Measurements from ENCODE around the gene RAB13. TPM values are rescaled to one million over a fixed set of nuclear protein-coding genes. Genes with fewer than 3 reads are reported as not detected.
"Not testable (repeated sequence)": the region's sequence is repeated elsewhere in the genome, so short reads cannot be mapped to it uniquely, and the experiment has no call there.

The RAB13 gene
- 18.3 and 34.7 TPM in 2 replicates for total RNA-seq (2014; rRNA removed; shearing (Covaris generic); ENCODE audit: low replicate concordance)

DNA sequence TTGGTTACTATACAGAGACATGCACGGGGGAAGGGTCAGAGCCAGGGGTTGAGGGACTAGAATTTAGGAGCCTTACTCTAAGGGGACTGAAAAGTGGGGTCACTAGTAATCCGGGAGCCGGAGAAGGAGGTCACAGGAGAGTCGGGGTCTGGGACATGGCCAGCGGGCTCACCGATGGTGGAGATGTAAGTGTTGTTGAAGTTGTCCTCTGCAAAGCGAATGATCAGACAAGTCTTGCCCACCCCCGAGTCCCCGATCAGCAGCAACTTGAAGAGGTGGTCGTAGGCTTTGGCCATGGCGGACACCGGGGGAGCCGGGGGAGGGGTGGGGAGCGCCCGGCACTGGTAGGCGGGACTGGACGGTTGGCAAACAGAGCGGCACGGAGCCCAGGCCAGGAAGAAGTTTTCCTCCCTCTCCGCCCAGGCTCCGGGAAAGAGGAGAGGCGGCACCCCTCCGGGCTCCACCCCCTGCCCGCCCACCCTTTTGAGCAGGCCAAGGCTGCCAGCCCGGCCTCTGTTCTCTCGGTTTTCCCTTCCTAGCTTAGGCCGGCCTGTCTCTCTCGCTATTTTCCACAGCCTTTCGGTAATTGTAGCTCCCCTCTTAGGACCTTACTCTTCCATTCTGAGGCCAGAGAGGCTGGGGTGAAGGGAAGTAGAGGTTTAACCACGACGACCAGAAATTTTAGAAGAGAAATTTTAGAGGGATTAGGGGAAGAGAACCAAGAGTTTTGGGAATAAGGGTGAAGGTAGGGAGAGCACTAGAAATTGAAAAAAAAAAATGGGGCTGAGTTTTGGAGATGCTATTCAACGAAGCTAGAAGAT, at the start of gene RAB13:
RAB13 (minus strand) TSS at position 399 of the 821 bp plus-strand sequence; CDS start at position 296, 103 bp downstream.
- peak; percentile 74 for DNase-seq (ENCODE audit: low read depth)
- in situ Hi-C loops (cut with HindIII; ENCODE audit: low pct_unique_long_range_greater_than_20kb, low sequenced_read_pairs), result no loop called here

DNA sequence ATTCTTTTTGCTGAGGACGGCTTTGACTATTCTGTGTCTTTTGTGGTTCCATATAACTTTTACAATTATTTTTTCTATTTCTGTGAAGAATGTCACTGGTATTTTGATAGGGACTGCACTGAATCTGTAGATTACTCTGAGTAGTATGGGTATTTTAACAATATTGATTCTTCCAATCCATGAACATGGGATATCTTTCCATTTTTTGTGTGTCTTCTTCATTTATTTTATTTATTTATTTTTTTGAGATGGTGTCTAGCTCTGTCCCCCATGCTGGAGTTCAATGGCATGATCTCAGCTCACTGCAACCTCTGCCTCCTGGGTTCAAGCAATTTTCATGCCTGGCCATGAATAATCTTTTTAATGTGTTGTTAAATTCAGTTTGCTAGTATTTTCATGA, 47.6 kb upstream of the RAB13 start:
- DNase-seq (ENCODE audit: low read depth); in situ Hi-C loops (cut with HindIII; ENCODE audit: low pct_unique_long_range_greater_than_20kb, low sequenced_read_pairs): not testable (repeated sequence)

DNA sequence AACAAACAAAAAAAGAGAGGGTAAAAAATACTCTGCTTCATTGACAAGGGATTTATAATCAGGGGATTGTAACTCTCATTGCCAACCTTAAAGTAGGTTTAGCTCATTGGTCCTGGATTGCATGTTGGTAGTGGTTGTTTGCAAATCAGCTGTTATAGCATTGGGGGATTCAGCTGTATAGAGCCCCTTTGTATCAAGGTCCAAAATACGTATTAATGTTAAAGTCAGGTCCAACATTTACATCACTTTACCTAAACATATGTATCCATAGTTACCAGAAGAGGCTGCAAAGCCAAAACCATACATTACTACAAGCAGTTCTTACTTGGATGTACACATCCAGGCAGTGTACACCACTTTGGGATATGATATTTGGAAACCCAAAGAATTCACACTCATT, 33.8 kb upstream of the RAB13 start:
- in situ Hi-C loops (cut with HindIII; ENCODE audit: low pct_unique_long_range_greater_than_20kb, low sequenced_read_pairs), result no loop called here

DNA sequence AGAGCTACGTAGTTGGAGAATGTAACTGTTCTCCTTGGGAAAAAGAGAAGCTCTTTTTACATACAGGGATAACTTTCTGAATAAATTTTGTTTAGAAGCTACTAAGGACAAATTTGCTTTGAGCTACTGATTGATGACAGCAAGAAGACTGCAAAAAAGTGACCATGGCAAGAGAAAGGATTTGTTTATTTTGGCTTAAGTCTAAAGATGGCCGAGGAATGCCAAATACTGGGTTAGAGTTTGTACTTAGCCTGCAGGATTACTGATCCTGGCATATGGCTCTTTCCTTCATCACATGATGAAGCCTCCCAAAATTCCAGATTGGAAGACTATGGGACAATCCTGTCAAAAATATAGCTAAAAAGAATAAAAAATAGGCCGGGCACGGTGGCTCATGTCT, 33.1 kb upstream of the RAB13 start:
- DNase-seq (ENCODE audit: low read depth), result no peak
- in situ Hi-C loops (cut with HindIII; ENCODE audit: low pct_unique_long_range_greater_than_20kb, low sequenced_read_pairs), result no loop called here

More for the DNA sequence above, 33.8 kb upstream of the RAB13 start:
- no peak for DNase-seq (ENCODE audit: low read depth)

DNA sequence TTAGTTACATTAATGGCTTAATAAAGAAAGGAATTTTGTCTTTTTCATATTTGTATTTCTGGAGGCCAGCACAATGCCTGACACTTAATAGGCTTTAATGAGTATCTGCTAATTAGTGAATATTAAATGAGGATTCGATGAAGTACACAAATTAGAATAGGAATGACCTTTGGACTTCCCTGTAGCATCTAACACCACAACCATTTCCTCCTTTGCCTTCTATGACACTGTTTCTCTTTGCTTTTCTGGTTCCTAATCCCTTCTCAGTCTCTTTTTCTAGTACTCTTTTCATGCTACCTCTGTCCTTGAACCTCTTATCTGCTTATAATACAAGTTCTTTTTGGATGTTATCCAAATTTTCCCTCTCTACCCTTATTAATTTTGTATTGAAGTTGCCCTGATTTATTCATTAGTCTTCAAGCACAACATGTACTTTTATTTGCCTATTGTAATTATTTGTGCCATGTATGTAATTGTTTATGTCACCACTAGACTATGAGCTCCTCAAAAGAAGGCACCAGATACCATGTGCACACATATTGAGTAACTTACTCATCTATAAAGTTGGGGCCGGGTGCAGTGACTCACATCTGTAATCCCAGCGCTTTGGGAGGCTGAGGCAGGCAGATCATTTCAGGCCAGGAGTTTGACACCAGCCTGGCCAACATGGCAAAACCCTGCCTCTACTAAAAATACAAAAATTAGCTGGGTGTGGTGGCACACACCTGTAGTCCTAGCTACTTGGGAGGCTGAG, 28.2 kb upstream of the RAB13 start:
- no peak for DNase-seq (ENCODE audit: low read depth)
- in situ Hi-C loops (cut with HindIII; ENCODE audit: low pct_unique_long_range_greater_than_20kb, low sequenced_read_pairs), result no loop called here

DNA sequence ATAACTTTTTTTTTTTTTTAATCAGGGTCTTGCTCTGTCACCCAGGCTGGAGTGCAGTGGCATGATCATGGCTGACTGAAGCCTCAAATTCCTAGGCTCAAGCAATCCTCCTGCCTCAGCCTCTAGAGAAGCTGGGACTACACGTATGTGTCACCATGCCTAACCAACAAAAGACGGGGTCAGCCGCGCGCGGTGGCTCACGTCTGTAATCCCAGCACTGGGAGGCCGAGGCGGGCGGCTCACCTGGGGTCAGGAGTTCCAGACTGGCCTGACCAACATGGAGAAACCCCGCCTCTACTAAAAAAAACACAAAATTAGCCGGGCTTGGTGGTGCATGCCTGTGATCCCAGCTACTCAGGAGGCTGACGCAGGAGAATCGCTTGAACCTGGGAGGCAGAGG, 26.4 kb upstream of the RAB13 start:
- DNase-seq (ENCODE audit: low read depth); in situ Hi-C loops (cut with HindIII; ENCODE audit: low pct_unique_long_range_greater_than_20kb, low sequenced_read_pairs): not testable (repeated sequence)

DNA sequence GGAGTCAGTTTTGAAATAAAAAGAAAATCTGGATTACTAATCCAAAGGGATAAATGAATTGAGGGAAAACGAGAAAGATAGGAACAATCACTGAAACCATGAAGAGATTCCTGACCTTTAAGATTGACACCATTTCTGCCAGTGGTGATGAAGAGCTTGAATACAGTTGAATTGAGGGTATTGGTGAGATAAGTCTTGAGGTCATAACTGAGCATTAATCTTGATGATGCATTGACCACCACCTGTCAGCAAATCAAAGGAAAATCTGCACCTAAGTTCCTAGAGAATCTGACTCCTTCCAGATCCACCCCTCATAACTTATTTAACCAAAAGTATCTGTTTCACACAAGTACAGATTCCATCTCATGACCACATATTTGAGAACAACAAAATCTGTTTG, 26.0 kb upstream of the RAB13 start:
- in situ Hi-C loops (cut with HindIII; ENCODE audit: low pct_unique_long_range_greater_than_20kb, low sequenced_read_pairs), result no loop called here
- DNase-seq (ENCODE audit: low read depth), result no peak

DNA sequence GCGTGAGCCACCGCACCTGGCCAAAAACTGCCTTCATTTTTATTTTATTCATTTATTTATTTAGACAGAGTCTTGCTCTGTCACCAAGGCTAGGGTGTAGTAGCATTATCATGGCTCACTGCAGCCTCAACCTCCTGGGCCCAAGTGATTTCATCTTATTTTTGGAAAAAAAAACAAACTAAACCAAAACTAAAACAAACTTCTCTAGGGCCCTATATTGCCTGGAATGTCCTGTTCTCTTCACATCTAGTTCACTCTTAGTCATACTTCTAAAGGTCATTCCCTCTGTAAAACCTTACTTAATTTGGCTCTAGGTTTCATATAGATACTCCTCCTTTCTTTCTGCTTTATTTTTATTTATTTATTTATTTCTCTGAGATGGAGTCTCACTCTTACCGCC, 20.0 kb upstream of the RAB13 start:
- peak; percentile 55 for DNase-seq (ENCODE audit: low read depth)
- in situ Hi-C loops (cut with HindIII; ENCODE audit: low pct_unique_long_range_greater_than_20kb, low sequenced_read_pairs), result no loop called here

DNA sequence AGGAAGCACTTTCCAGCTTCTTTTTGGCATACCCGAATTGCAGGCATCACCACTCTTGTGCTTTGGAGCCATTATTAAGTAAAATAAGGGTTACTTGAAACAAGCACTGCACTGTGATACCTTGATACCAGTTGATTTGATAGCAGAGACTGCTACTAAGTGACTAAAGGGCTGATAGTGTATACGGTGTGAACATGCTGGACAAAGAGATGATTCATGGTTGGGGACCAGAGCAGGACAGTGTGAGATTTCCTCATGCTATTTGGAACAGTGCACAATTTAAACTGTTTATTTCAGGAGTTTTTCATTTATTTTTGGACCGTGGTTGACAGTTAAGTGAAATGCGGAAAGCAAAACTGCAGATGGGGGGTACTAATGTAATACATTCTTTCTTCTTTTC, 14.3 kb upstream of the RAB13 start:
- in situ Hi-C loops (cut with HindIII; ENCODE audit: low pct_unique_long_range_greater_than_20kb, low sequenced_read_pairs), result no loop called here

DNA sequence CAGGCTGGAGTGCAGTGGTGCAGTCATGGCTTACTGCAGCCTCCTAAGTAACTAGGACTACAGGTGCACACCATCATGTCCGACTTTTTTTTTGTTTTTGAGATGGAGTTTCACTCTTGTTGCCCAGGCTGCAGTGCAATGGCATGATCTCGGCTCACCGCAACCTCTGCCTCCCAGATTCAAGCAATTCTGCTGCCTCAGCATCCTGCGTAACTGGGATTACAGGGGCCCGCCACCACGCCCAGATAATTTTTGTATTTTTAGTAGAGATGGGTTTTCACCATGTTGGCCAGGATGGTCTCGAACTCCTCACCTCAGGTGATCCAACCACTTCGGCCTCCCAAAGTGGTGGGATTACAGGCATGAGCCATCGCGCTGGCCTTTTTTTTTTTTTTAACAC, 10.7 kb upstream of the RAB13 start:
- in situ Hi-C loops (cut with HindIII; ENCODE audit: low pct_unique_long_range_greater_than_20kb, low sequenced_read_pairs); DNase-seq (ENCODE audit: low read depth): not testable (repeated sequence)

More for the DNA sequence above, 14.3 kb upstream of the RAB13 start:
- DNase-seq (ENCODE audit: low read depth), result no peak

DNA sequence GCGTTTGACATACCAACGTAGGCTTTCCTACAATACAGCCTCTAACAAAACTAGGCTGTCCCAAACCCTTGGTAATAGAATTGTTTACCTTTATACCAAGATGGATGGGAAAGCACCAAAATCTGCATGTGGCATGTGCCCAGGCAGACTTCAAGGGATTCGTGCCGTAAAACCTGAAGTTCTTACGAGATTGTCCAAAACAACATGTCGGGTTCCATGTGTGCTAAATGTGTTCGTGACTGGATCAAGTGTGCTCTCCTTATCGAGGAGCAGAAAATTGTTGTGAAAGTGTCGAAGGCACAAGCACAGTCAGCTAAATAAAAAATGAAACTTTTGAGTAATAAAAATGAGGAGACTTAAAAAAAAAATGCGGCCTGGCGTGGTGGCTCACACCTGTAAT, 9.5 kb upstream of the RAB13 start:
- in situ Hi-C loops (cut with HindIII; ENCODE audit: low pct_unique_long_range_greater_than_20kb, low sequenced_read_pairs), result no loop called here

DNA sequence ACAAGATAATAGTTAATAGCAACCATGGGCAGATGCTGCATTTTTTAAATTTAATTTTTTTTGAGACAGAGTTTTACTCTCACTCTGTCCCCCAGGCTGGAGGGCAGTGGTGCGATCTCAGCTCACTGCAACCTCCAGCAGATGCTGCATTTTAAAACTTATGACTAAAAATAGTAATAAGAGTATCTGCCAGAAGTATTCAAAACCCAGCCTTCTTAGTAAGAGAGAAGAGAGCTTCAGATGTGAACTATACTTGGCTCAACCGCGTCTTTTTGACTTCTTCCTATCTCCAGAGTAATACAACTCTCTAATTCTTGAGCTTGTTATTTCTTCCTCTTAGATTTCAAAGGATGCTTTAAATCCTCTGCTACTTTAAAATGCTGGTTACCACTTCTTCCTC, 9.1 kb upstream of the RAB13 start:
- DNase-seq (ENCODE audit: low read depth), result no peak
- in situ Hi-C loops (cut with HindIII; ENCODE audit: low pct_unique_long_range_greater_than_20kb, low sequenced_read_pairs), result no loop called here

More for the DNA sequence above, 9.5 kb upstream of the RAB13 start:
- no peak for DNase-seq (ENCODE audit: low read depth)

DNA sequence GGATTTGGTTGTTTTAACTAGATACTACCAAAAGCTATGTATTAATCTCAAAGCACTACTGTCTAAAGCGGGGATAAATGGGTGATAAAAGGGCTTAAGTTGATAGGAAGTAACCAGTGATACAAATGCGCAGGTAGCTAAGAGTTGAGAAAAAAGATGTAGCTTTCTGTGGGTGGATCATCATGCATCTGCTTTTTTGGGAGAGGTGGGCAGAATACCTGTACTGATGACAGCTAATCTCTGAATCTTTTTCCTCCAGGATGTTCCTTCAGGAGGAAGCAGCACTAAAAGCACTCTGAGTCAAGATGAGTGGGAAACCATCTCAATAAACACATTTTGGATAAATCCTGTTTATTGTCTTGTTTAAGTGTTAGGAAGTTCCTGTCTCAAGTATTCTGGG, 5.7 kb upstream of the RAB13 start:
- DNase-seq (ENCODE audit: low read depth), result no peak
- in situ Hi-C loops (cut with HindIII; ENCODE audit: low pct_unique_long_range_greater_than_20kb, low sequenced_read_pairs), result no loop called here

DNA sequence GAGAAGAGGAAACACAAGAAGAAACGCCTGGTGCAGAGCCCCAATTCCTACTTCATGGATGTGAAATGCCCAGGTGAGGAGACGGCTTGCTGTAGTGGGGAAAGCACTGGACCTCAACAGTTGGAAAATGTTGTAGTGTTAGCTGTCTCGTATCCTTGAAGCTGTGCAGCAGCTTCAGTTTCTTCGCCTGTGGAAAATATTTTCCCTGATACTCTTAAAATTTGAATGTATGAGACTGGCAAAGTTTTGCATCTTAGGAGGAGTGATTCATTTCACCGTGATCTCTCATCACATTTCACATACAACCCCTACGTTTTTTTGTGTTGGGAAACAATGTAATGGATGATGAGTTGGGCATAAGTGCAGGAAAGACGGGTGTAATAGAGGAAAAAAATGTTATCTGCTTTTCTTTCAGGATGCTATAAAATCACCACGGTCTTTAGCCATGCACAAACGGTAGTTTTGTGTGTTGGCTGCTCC, 5.1 kb upstream of the RAB13 start:
- in situ Hi-C loops (cut with HindIII; ENCODE audit: low pct_unique_long_range_greater_than_20kb, low sequenced_read_pairs), result no loop called here
- DNase-seq (ENCODE audit: low read depth), result no peak

DNA sequence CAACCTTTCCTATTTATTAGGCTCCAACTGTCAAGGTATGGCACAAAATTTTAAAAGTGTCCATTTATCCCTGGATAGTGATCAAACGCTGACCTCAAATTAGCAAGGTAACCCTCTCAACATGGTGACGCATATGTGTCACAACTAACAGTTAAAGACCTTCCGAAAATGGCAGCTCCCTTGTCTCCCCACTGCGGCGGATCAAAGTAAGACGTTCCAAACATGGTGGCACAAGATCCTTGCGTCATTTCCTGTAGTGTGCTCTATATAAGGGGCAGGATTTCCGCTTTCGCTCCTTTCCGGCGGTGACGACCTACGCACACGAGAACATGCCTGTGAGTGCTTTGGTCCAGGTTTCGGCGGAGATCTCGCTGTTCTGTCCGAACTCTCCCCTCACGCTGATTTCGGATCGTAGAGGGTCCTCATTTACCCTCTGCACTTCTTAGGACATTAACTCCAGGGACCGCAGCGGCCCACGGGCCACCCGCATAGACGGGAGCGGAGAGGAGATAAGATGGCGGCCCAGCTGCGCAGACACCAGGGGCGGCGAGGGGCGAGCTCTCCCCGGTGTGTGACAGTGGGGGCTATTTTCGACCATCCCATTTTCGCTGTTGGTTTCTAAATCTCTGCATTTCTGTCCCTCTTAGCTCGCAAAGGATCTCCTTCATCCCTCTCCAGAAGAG, 4.5 kb upstream of the RAB13 start, which contains the start of gene RPS27:
RPS27 (plus strand) TSS at position 295 of the 683 bp plus-strand sequence; CDS start at position 330, 35 bp downstream.
- peak; percentile 91 for DNase-seq (ENCODE audit: low read depth)
- in situ Hi-C loops (cut with HindIII; ENCODE audit: low pct_unique_long_range_greater_than_20kb, low sequenced_read_pairs), result no loop called here

DNA sequence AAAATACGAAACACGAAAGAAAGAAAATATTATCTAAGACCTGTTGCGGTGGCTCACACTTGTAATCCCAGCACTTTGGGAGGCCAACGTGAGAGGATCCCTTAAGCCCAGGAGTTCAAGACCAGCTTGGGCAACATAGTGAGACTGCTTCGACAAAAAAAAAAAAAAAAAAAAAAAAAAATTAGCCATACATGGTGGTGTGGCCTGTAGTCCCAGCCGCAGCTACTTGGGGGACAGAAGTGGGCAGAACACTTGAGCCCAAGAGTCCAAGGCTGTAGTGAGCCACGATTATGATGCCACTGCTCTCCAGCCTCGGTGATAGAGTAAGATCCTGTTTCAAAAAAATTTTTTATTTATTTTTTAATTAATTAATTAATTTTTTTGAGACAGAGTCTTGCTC, 1.5 kb upstream of the RAB13 start:
- no peak for DNase-seq (ENCODE audit: low read depth)
- in situ Hi-C loops (cut with HindIII; ENCODE audit: low pct_unique_long_range_greater_than_20kb, low sequenced_read_pairs), result no loop called here

DNA sequence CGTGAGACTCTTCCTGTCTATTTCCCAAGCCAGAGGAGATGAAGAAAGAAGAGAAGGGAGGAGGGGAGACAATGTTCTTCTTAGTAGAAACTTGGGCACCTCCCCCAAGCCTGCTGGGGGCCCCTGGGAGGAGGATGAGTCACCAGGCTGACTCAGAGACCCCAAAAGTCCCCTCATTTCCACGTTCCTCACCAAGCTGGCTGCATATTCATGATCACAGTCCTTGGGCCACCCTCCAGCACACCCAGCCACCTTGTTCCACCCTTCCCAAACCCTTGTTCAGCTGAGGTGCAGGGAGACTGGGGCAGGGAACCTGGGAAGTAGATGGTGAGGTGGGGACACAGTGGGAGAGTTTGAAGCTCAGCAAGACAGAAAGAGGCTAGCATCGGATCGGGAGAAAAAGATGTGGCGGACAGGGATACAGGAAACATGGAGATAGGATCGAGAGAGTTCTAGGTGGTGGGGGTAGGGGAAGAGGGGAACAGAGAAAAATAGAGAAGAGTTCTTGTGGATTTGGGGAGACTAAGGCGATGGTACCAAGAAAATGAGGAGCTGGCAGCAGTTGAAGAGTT, 712 bp downstream of the RAB13 start:
- in situ Hi-C loops (cut with HindIII; ENCODE audit: low pct_unique_long_range_greater_than_20kb, low sequenced_read_pairs), result no loop called here
- no peak for DNase-seq (ENCODE audit: low read depth)

DNA sequence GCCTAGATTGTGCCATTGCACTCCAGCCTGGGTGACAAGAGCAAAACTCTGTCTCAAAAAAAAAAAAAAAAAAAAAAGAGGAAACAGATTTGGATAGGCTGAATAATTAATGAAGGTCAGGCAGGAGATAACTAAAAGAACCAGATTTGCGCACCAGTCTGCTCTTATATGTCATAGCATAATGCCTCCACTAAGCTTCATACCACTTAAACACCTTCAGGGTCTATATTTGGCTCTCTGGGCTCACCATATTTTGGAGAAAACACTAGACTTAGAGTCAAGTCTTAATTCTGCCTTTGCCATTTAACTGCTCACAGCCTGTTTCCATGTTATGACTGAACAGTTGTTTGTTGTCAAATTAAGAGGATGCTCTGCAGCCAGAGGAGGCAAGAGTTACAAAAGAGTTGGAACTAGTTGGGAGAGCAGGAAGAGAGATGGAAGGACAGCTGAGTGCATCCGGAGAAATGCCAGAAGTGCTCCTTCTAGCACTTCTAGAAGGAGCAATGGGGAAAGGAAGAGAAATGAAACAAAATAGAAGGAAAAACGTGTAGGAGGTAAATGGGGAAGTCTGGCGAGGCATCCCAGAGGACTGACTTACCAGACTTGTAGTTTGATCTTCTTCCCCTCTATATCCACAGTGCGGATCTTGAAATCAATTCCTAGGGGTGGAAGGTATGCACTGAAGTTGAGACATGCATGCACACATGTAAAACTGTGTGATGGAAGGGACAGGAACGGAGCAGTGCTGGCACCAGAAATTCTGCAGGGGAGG, 1.8 kb downstream of the RAB13 start:
- no peak for DNase-seq (ENCODE audit: low read depth)
- in situ Hi-C loops (cut with HindIII; ENCODE audit: low pct_unique_long_range_greater_than_20kb, low sequenced_read_pairs), result no loop called here
